ENCODE results near the gene DNM2. TPM values are rescaled to one million over a fixed set of nuclear protein-coding genes. Genes with fewer than 3 reads are reported as not detected.

Gene DNM2
- total RNA-seq, 1 experiment from 2014 or later = 125 TPM

DNA sequence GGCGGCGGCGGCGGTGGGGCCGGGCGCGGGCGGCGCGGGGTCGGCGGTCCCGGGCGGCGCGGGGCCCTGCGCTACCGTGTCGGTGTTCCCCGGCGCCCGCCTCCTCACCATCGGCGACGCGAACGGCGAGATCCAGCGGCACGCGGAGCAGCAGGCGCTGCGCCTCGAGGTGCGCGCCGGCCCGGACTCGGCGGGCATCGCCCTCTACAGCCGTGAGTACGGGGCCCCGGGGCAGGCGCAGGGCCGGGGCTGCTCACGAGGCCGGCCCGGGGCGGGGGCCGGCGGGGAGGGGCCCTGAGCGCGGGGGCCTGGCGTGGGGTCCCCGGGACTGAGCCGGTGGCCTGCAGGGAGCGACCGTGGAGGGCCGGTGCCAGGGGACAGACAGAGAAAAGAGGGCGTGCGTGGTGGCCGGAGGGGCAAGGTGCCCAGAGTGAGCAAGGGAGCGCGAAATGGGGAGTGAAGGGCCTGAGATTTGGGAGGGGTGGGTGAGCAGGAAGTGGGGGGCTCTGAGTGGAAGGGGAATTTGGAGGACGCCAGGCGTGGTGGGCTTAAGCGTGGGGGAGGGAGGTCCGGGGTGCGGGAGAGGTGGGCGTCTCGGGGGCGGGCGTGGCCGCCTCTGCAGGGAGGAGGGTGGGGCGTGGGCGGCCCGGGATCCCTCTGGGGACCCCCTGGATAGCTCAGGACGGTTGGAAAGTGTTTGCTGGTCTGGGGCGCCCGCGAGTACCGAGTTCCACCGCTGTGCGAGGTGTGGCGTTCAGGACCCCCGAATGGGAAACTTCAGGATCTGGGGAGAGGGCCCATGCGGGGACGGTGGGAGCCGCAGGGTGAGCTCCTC, 154.0 kb downstream of the DNM2 start:
- intact Hi-C loops (cut with micrococcal nuclease; ENCODE audit: unreplicated experiment) = no loop called here
- in situ Hi-C loops (cut with HindIII; ENCODE audit: low pct_unique_long_range_greater_than_20kb, low sequenced_read_pairs) = no loop called here
- ATAC-seq (peak; percentile 23), DNase-seq (ENCODE audit: low read depth, low spot score) (no peak)
- peak overlapping the region; percentile 64 for H3K27ac ChIP-seq (ENCODE audit: low read length)
- H3K27me3 ChIP-seq (ENCODE audit: control insufficient read depth, insufficient read depth, low read length) = no peaks in the 10 kb centered on the region
- H3K9me3 ChIP-seq (ENCODE audit: control insufficient read depth, insufficient read depth, low read depth, low read length) = no peaks in the 10 kb centered on the region
- CTCF ChIA-PET = interaction anchor here (0.5 to 0.6 kb wide), 2 partner anchors 14 to 317 kb away, joined by 6 to 7 read pairs; no protein-coding TSS in a partner anchor
- no peak for TF ChIP-seq SIN3A (IDR thresholded peaks at IDR 0.05; ENCODE audit: borderline replicate concordance, insufficient read depth, low read depth, low read length)
- TF ChIP-seq TCF7L2 (IDR thresholded peaks at IDR 0.05; ENCODE audit: low read depth, low read length) = no peak
- TF ChIP-seq CTCF (IDR thresholded peaks at IDR 0.05) = no peak
- TF ChIP-seq POLR2AphosphoS5 (IDR thresholded peaks at IDR 0.05; ENCODE audit: low read depth, low read length) = no peak
- TF ChIP-seq REST (IDR thresholded peaks at IDR 0.05; ENCODE audit: insufficient read depth in 1 of 2, low read depth in 2 of 2, low read length in 1 of 2) = no peak
- BruUV-seq (replicated peaks) = no TSS peak
- H3K4me1 ChIP-seq (ENCODE audit: control insufficient read depth, insufficient read depth, low read length) = no peaks in the 10 kb centered on the region
- H3K36me3 ChIP-seq (ENCODE audit: control insufficient read depth, insufficient read depth, low read length) = peaks cover 4% of the 10 kb centered on the region; the same call in 1 of the 2 replicates
- POLR2A ChIA-PET = no interaction called here
- H3K4me3 ChIP-seq (ENCODE audit: low read depth in 2 of 2, low read length in 2 of 2) = peak overlapping the region; percentile 62 to 63

DNA sequence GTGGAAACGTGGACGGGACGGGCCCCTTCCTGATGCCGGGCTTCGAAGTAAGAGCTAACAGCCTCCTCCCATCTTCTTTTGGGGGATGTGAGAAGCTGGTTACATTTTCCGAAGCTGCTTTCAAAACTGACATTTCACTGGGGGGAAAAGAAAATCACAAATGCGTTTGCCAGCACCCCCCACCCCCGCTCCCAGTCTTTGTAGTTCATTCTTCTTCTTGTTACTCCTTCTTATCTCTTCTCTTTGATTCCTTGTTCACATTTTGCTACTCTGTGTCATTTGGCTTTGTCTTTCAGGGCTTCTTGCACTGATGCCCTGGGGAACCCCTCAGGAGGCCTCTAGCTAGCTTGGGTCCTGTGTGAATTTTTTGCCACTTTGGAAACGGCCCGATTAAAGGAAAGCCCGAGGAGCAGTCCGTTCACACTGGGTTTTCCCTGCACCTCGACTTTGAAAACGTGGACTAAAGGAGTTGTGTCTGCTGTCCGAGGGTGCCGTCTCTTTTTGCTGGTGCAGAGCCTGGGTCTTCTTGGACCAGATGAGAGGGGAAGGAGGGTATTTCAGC, 154.7 kb downstream of the DNM2 start:
- H3K27ac ChIP-seq (ENCODE audit: low read length) = peak overlapping the region; percentile 64
- DNase-seq (ENCODE audit: low read depth, low spot score) = no peak
- peaks cover 4% of the 10 kb centered on the region; the same call in 1 of the 2 replicates for H3K36me3 ChIP-seq (ENCODE audit: control insufficient read depth, insufficient read depth, low read length)
- ATAC-seq = no peak
- intact Hi-C loops (cut with micrococcal nuclease; ENCODE audit: unreplicated experiment) = no loop called here
- H3K4me3 ChIP-seq (ENCODE audit: low read depth in 2 of 2, low read length in 2 of 2) = peak overlapping the region; percentile 62 to 63
- TF ChIP-seq POLR2AphosphoS5 (IDR thresholded peaks at IDR 0.05; ENCODE audit: low read depth, low read length) (no peak), CTCF (IDR thresholded peaks at IDR 0.05) (no peak), SIN3A (IDR thresholded peaks at IDR 0.05; ENCODE audit: borderline replicate concordance, insufficient read depth, low read depth, low read length) (no peak), REST (IDR thresholded peaks at IDR 0.05; ENCODE audit: insufficient read depth in 1 of 2, low read depth in 2 of 2, low read length in 1 of 2) (no peak), TCF7L2 (IDR thresholded peaks at IDR 0.05; ENCODE audit: low read depth, low read length) (no peak)
- CTCF ChIA-PET = interaction anchor here (0.6 kb wide), 1 partner anchor 317 kb away, joined by 6 read pairs; no protein-coding TSS in a partner anchor
- in situ Hi-C loops (cut with HindIII; ENCODE audit: low pct_unique_long_range_greater_than_20kb, low sequenced_read_pairs) = no loop called here
- no peaks in the 10 kb centered on the region for H3K9me3 ChIP-seq (ENCODE audit: control insufficient read depth, insufficient read depth, low read depth, low read length)
- POLR2A ChIA-PET = no interaction called here
- BruUV-seq (replicated peaks) = TSS peak; percentile 88
- no peaks in the 10 kb centered on the region for H3K4me1 ChIP-seq (ENCODE audit: control insufficient read depth, insufficient read depth, low read length)
- H3K27me3 ChIP-seq (ENCODE audit: control insufficient read depth, insufficient read depth, low read length) = no peaks in the 10 kb centered on the region
